Measurements from ENCODE around the gene MGAT4B. TPM values are rescaled to one million over a fixed set of nuclear protein-coding genes. Genes with fewer than 3 reads are reported as not detected.
A peak's percentile ranks its signal among the peaks of the same experiment; 100 is the strongest.

MGAT4B gene
- total RNA-seq, 1 experiment from 2014 or later: 613 TPM

- TF ChIP-seq CTCF (IDR thresholded peaks at IDR 0.05; ENCODE audit: unreplicated experiment): no peak
- peaks cover 39% of the 10 kb centered on the region for H3K4me1 Mint-ChIP-seq (ENCODE audit: low read depth, unreplicated experiment)
- no TSS peak for BruUV-seq (replicated peaks)
- H3K27me3 Mint-ChIP-seq (ENCODE audit: unreplicated experiment): no peaks in the 10 kb centered on the region
- peak overlapping the region; percentile 23 for H3K27ac Mint-ChIP-seq (ENCODE audit: unreplicated experiment)
- intact Hi-C loops (cut with micrococcal nuclease; ENCODE audit: unreplicated experiment): no loop called here
- no peak for DNase-seq
- CTCF ChIA-PET: no interaction called here
- peaks cover 100% of the 10 kb centered on the region for H3K36me3 Mint-ChIP-seq (ENCODE audit: insufficient read depth, unreplicated experiment)
- H3K4me3 Mint-ChIP-seq (ENCODE audit: low read depth, unreplicated experiment): no peak overlapping the region
- H3K9me3 Mint-ChIP-seq (ENCODE audit: low read depth, unreplicated experiment): no peaks in the 10 kb centered on the region
Measured at GRCh38 chr5:179799644-179799973, 7.1 kb downstream of the MGAT4B start.

GRCh38 chr5:179798771-179799643 is 7.7 kb downstream of the MGAT4B start:
- Mint-ChIP-seq H3K4me1 (ENCODE audit: low read depth, unreplicated experiment) (peaks cover 39% of the 10 kb centered on the region), H3K27ac (ENCODE audit: unreplicated experiment) (peak overlapping the region; percentile 23), H3K27me3 (ENCODE audit: unreplicated experiment) (no peaks in the 10 kb centered on the region), H3K9me3 (ENCODE audit: low read depth, unreplicated experiment) (no peaks in the 10 kb centered on the region), H3K36me3 (ENCODE audit: insufficient read depth, unreplicated experiment) (peaks cover 100% of the 10 kb centered on the region), H3K4me3 (ENCODE audit: low read depth, unreplicated experiment) (no peak overlapping the region)
- intact Hi-C loops (cut with micrococcal nuclease; ENCODE audit: unreplicated experiment): no loop called here
- BruUV-seq (replicated peaks): TSS peak; percentile 8
- no peak for DNase-seq
- no peak for TF ChIP-seq CTCF (IDR thresholded peaks at IDR 0.05; ENCODE audit: unreplicated experiment)
- CTCF ChIA-PET: no interaction called here

- intact Hi-C loops (cut with micrococcal nuclease; ENCODE audit: unreplicated experiment): no loop called here
Measured at GRCh38 chr5:179798144-179798770, 8.4 kb downstream of the MGAT4B start.

GRCh38 chr5:179797741-179798140 is 8.9 kb downstream of the MGAT4B start:
- BruUV-seq (replicated peaks): no TSS peak
- intact Hi-C loops (cut with micrococcal nuclease; ENCODE audit: unreplicated experiment): no loop called here

More at GRCh38 chr5:179798144-179798770, 8.4 kb downstream of the MGAT4B start:
- no peaks in the 10 kb centered on the region for H3K27me3 Mint-ChIP-seq (ENCODE audit: unreplicated experiment)
- peaks cover 31% of the 10 kb centered on the region for H3K4me1 Mint-ChIP-seq (ENCODE audit: low read depth, unreplicated experiment)
- BruUV-seq (replicated peaks): no TSS peak
- no peaks in the 10 kb centered on the region for H3K9me3 Mint-ChIP-seq (ENCODE audit: low read depth, unreplicated experiment)
- no peak for TF ChIP-seq CTCF (IDR thresholded peaks at IDR 0.05; ENCODE audit: unreplicated experiment)
- peaks cover 100% of the 10 kb centered on the region for H3K36me3 Mint-ChIP-seq (ENCODE audit: insufficient read depth, unreplicated experiment)
- H3K4me3 Mint-ChIP-seq (ENCODE audit: low read depth, unreplicated experiment): no peak overlapping the region
- no peak overlapping the region for H3K27ac Mint-ChIP-seq (ENCODE audit: unreplicated experiment)
- DNase-seq: no peak
- CTCF ChIA-PET: interaction anchor here (1.2 kb wide), 1 partner anchor 10 kb away, joined by 3 read pairs; no protein-coding TSS in a partner anchor

More at GRCh38 chr5:179797741-179798140, 8.9 kb downstream of the MGAT4B start:
- no peak for TF ChIP-seq CTCF (IDR thresholded peaks at IDR 0.05; ENCODE audit: unreplicated experiment)
- no peak for DNase-seq
- peak overlapping the region; percentile 72 for H3K4me3 Mint-ChIP-seq (ENCODE audit: low read depth, unreplicated experiment)
- H3K27ac Mint-ChIP-seq (ENCODE audit: unreplicated experiment): peak overlapping the region; percentile 87
- no peaks in the 10 kb centered on the region for H3K9me3 Mint-ChIP-seq (ENCODE audit: low read depth, unreplicated experiment)
- CTCF ChIA-PET: interaction anchor here (1.2 kb wide), 1 partner anchor 9 kb away, joined by 3 read pairs; no protein-coding TSS in a partner anchor
- peaks cover 100% of the 10 kb centered on the region for H3K36me3 Mint-ChIP-seq (ENCODE audit: insufficient read depth, unreplicated experiment)
- peaks cover 27% of the 10 kb centered on the region for H3K4me1 Mint-ChIP-seq (ENCODE audit: low read depth, unreplicated experiment)
- no peaks in the 10 kb centered on the region for H3K27me3 Mint-ChIP-seq (ENCODE audit: unreplicated experiment)
